NT2/D1 (cell line): ENCODE measurements around the gene ABCC3.

Experiments used
- DNase-seq: peaks from one replicate; pipeline ENCODE4 v3.0.0-alpha.2; 2011; ENCODE audit warnings: low read depth, low spot score
- H3K27me3 ChIP-seq: 2 replicates; pipeline ENCODE4 v1.6.0; 2011; ENCODE audit warnings: mild to moderate bottlenecking; ENCODE audit not compliant: insufficient read length, insufficient read depth
- H3K36me3 ChIP-seq: 2 replicates; pipeline ENCODE4 v1.6.1; 2011; ENCODE audit warnings: mild to moderate bottlenecking, low read length, mixed read lengths; ENCODE audit not compliant: insufficient read depth, insufficient read length
- H3K4me1 ChIP-seq: 2 replicates; pipeline ENCODE4 v1.5.1; 2011; ENCODE audit not compliant: insufficient read depth, insufficient read length
- H3K4me3 ChIP-seq: 2 replicates; pipeline ENCODE4 v1.5.1; 2011; ENCODE audit warnings: low read depth; ENCODE audit not compliant: insufficient read length
- H3K9ac ChIP-seq: 2 replicates; pipeline ENCODE4 v1.6.0; 2011; ENCODE audit warnings: low read depth; ENCODE audit not compliant: insufficient read length
- H3K9me3 ChIP-seq: 2 replicates; pipeline ENCODE4 v1.5.1; 2011; ENCODE audit warnings: mild to moderate bottlenecking, low read length; ENCODE audit not compliant: insufficient read depth
- SUZ12 ChIP-seq: IDR thresholded peaks from 2 replicates; pipeline ENCODE4 v1.6.1; 2011; ENCODE audit not compliant: insufficient read length, insufficient read depth; ENCODE audit errors: extremely low read depth
- YY1 ChIP-seq: IDR thresholded peaks from 2 replicates; pipeline ENCODE4 v1.6.1; 2011; ENCODE audit not compliant: insufficient read length, insufficient read depth
- ZNF274 ChIP-seq: IDR thresholded peaks from 2 replicates; pipeline ENCODE4 v1.6.1; 2011; ENCODE audit warnings: mild to moderate bottlenecking, low read depth, low read length

The ABCC3 gene

DNA sequence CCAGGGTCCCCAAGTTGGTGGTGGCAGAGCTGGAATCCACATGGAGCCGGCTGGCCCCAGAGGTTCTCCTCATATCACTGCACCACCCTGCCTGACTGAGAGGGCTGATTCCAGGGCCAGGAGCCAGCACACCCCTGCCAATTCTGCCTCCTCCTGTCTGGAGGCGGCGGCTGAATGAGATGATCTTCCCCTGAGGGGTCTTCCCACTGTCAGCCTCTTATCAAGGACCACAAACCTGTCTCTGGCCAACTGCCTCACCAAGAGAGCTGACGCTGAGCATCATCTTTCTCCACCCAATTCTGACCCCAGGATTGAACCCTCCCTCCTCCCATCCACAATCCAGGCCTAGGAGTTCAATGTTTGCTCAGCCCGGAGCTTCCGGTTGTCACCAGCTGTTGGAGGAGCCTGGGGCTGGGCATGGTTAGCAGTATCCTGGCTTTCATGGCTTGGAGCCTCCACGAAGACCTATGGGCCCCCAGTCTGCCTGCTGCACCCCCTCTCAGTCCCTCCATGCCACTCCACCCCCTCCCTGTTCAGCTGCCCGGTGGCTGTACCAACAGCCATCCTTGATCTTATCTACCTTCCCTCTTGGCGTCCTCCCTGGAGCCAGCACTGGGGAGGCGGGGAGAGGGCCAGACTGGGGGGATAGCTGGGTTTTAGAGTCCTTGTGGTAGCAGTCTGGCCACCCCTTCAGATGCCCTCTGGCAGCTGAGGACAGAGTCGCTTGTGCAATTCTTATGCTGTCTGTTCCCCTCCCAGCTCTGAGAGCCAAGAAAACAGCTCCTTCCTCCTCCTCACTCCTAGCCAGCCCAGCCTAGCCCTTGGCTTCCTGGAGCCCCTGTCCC lies 25.6 kb downstream of the ABCC3 start:
- H3K9ac ChIP-seq, result peak overlapping the region; percentile 11
- H3K4me3 ChIP-seq, result no peak overlapping the region
- H3K27me3 ChIP-seq, result no peaks in the 10 kb centered on the region
- TF ChIP-seq YY1 (no peak), ZNF274 (no peak), SUZ12 (no peak)
- H3K9me3 ChIP-seq, result no peaks in the 10 kb centered on the region
- DNase-seq, result no peak
- H3K36me3 ChIP-seq, result no peaks in the 10 kb centered on the region
- peaks cover 41% of the 10 kb centered on the region for H3K4me1 ChIP-seq

DNA sequence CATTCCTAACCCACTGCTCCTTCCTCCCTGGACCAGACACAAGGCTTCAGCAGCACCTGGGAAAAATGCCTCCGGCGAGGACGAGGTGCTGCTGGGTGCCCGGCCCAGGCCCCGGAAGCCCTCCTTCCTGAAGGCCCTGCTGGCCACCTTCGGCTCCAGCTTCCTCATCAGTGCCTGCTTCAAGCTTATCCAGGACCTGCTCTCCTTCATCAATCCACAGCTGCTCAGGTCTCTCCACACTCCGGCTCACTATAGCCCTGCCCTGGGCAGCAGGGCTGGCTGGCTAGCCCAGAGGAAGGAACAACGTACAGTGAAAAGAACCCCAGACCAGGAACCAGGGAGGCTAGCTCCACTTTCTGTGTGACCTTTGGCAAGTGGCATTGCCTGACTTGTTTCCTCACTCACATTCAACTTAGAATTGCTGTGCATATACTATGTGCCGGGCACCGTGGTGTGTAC lies 26.2 kb downstream of the ABCC3 start:
- Histone ChIP-seq H3K9ac (peak overlapping the region; percentile 0), H3K4me3 (no peak overlapping the region), H3K36me3 (no peaks in the 10 kb centered on the region), H3K9me3 (no peaks in the 10 kb centered on the region), H3K4me1 (peaks cover 41% of the 10 kb centered on the region), H3K27me3 (no peaks in the 10 kb centered on the region)
- DNase-seq, result no peak
- TF ChIP-seq SUZ12 (no peak), ZNF274 (no peak), YY1 (no peak)

DNA sequence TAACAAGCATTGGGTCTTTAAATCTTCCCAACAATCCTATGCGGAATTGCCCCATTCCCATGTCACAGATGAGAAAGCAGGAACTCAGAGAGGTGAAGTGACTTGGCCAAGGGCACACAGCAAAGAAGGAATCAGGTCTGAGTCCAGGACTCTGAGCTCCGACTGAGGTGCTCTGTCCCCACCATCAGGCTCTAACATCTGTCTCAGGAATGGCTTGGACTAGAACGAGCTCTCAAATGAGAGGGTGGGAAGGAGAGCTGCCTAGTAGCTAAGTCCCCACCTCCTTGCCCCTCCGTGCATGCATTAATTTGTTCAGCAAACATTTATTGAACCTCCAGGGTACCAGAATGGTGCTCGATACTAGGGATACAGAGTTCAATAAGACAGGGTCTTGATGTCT lies 26.7 kb downstream of the ABCC3 start:
- no peaks in the 10 kb centered on the region for H3K27me3 ChIP-seq
- no peak overlapping the region for H3K9ac ChIP-seq
- no peak for TF ChIP-seq SUZ12
- no peak for TF ChIP-seq ZNF274
- TF ChIP-seq YY1, result no peak
- H3K36me3 ChIP-seq, result no peaks in the 10 kb centered on the region
- no peak overlapping the region for H3K4me3 ChIP-seq
- peaks cover 41% of the 10 kb centered on the region for H3K4me1 ChIP-seq
- H3K9me3 ChIP-seq, result no peaks in the 10 kb centered on the region
- DNase-seq, result no peak

GRCh38 chr17:50661795-50662391 lies 27.2 kb downstream of the ABCC3 start:
- Histone ChIP-seq H3K4me1 (peaks cover 37% of the 10 kb centered on the region), H3K4me3 (no peak overlapping the region), H3K36me3 (no peaks in the 10 kb centered on the region), H3K27me3 (no peaks in the 10 kb centered on the region), H3K9ac (no peak overlapping the region), H3K9me3 (no peaks in the 10 kb centered on the region)
- DNase-seq, result no peak
- TF ChIP-seq YY1 (no peak), SUZ12 (no peak), ZNF274 (no peak)

DNA sequence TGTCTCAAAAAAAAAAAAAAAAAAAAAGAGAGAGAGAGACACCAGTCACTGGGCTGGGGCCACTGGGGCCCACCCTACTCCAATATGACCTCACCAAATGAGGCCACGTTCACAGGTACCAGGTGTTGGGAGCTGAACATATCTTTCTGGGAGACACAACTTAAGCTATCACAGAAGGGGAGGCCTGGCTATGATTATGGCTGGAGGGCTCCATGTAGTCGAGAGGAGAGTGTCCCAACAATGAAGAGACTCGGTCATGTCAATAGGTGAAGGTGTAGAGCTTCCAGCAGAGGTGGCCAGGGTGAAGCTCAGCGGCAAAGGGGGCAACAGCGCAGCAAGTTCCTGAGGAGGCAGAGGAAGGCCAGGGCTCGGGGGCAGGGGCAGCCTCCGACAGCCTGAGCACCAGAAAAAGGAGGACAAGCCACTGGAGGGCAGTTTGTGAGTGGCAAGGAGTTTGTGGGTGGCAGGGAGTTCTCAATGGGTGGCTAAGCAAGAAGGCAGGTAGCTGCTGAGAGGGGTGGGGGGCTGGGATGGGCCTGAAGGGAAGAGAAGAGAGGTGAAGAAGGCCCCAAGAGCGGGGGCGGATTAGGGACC lies 28.0 kb downstream of the ABCC3 start:
- peaks cover 42% of the 10 kb centered on the region for H3K4me1 ChIP-seq

DNA sequence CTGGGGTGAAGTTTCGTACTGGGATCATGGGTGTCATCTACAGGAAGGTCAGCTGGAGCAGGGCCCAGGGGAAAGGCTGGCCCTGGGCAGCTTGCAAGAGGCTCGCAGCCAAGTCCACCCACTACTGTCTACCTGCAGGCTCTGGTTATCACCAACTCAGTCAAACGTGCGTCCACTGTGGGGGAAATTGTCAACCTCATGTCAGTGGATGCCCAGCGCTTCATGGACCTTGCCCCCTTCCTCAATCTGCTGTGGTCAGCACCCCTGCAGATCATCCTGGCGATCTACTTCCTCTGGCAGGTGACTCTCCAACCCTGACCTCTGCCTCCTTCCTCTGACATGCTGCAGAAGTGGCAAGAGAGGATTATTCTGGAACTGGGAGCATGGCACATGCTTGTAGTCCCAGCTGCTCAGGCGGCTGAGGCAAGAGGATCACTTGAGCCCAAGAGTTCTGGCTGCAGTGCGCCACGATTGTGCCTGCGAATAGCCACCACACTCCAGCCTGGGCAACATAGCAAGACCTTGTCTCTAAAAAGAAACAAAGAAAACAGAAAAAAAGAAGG lies 29.2 kb downstream of the ABCC3 start:
- Histone ChIP-seq H3K4me3 (no peak overlapping the region), H3K9me3 (no peaks in the 10 kb centered on the region), H3K36me3 (no peaks in the 10 kb centered on the region), H3K9ac (no peak overlapping the region), H3K4me1 (peaks cover 46% of the 10 kb centered on the region), H3K27me3 (no peaks in the 10 kb centered on the region)
- DNase-seq, result no peak
- no peak for TF ChIP-seq SUZ12

More for the DNA sequence above, 28.0 kb downstream of the ABCC3 start:
- no peak for DNase-seq
- Histone ChIP-seq H3K27me3 (no peaks in the 10 kb centered on the region), H3K4me3 (no peak overlapping the region), H3K9ac (no peak overlapping the region), H3K36me3 (no peaks in the 10 kb centered on the region), H3K9me3 (no peaks in the 10 kb centered on the region)
- no peak for TF ChIP-seq YY1
- no peak for TF ChIP-seq SUZ12
- TF ChIP-seq ZNF274, result no peak

- DNase-seq, result no peak
- Histone ChIP-seq H3K4me1 (peaks cover 44% of the 10 kb centered on the region), H3K4me3 (no peak overlapping the region), H3K27me3 (no peaks in the 10 kb centered on the region), H3K9me3 (no peaks in the 10 kb centered on the region), H3K36me3 (no peaks in the 10 kb centered on the region), H3K9ac (no peak overlapping the region)
- no peak for TF ChIP-seq ZNF274
- TF ChIP-seq SUZ12, result no peak
- no peak for TF ChIP-seq YY1
Observed at GRCh38 chr17:50664788-50665458, 30.2 kb downstream of the ABCC3 start.
